ENCODE data around the gene UTP25.

DNA sequence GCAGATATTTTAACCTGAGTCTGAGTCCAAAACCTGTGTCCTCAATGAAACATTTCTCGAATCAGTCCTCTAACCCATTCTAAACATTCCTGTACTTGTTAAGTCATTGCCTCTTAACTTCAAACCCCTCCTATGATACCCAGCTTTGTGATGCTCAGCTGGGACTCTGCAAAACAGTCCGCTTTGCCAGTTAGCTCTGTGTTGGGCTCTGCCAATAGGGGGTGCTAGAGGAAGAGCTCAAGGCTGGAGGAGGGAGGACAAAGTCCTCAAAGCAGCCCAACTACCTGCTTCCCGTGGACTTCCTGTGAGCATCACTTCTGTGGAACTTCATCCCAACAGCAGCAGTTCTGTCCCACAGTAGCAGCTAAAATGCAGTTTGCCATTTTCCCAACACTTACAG, 72.2 kb downstream of the UTP25 start:
- no peak for TF ChIP-seq GATA2 (IDR thresholded peaks at IDR 0.05; ENCODE audit: low read depth, low read length)
- TF ChIP-seq GATA3 (IDR thresholded peaks at IDR 0.05; ENCODE audit: low read depth, low read length), result no peak

Data from SH-SY5Y (cell line).